K562 (cell line): ENCODE results near the gene SLC24A3. TPM values are rescaled to one million over a fixed set of nuclear protein-coding genes. Genes with fewer than 3 reads are reported as not detected.

Experiments
- ATAC-seq: fragments of 200-7000 bp; cut with Tn5 transposase; 3 replicates; pipeline ENCODE4 v1.9.1; 2020; ENCODE audit warnings: moderate library complexity
- BruUV-seq: library from RNA; stranded (reverse); fragments of 400-500 nt; replicated peaks from 2 replicates; lab custom pipeline; 2021; lab: Mats Ljungman, UMichigan
- CTCF ChIA-PET: fragments of 300-600 bp; formaldehyde crosslinking; extraction: SDS; loops from one replicate; lab custom pipeline; 2021; ENCODE audit warnings: low intra/inter-chr PET ratio; lab: Yijun Ruan, JAX
- POLR2A ChIA-PET: fragments of 300-600, 350-650 bp; sonication (Branson Sonifier 250); formaldehyde crosslinking; extraction: SDS; loops from one replicate; lab custom pipeline; 2021; ENCODE audit warnings: antibody characterized with exemption, inconsistent platforms; lab: Yijun Ruan, JAX
- DNase-seq, 4 experiments: peaks; one replicate each; pipeline versions ENCODE4 v3.0.0 to v3.0.0-alpha.2; 2011 to 2018; ENCODE audit warnings: low spot score in 3 of 4, mixed read lengths in 3 of 4; ENCODE audit errors: extremely low read depth in 1 of 4
- FAIRE-seq: peaks from 2 replicates; lab custom pipeline; 2011; peaks lifted over from hg19 to GRCh38; lab: Jason Lieb, UNC
- H2AFZ ChIP-seq: 2 replicates; pipeline ENCODE4 v1.6.0; 2011; ENCODE audit warnings: low read depth, low read length, control low read depth, inconsistent platforms
- H3K27ac ChIP-seq: fragments of 200-600 bp; 3 replicates; pipeline ENCODE4 v1.8.0; 2011; ENCODE audit warnings: low read depth, mild to moderate bottlenecking, control low read depth, inconsistent platforms, low read length, moderate library complexity, mixed read lengths; ENCODE audit errors: extremely low read depth
- H3K27me3 ChIP-seq, 2 experiments: fragments of 300-600 bp in 1 of 2; 2 replicates in 1 of 2; 3 replicates in 1 of 2; pipeline versions ENCODE4 v1.6.0 to v1.8.0; 2011; ENCODE audit warnings: inconsistent platforms in 2 of 2, low read length in 2 of 2, mild to moderate bottlenecking in 1 of 2, mixed read lengths in 1 of 2, moderate library complexity in 1 of 2; ENCODE audit not compliant: control insufficient read depth in 2 of 2, insufficient read depth in 2 of 2
- H3K36me3 ChIP-seq: fragments of 300-600 bp; 3 replicates; pipeline ENCODE4 v1.8.0; 2011; ENCODE audit warnings: mild to moderate bottlenecking, low read length, inconsistent platforms; ENCODE audit not compliant: control insufficient read depth, insufficient read depth
- H3K4me1 ChIP-seq, 2 experiments: fragments of 200-600 bp in 1 of 2; replicated peaks in 1 of 2; 2 replicates in 1 of 2; 3 replicates in 1 of 2; pipeline versions ENCODE4 v1.5.1 to v1.8.0; 2011; ENCODE audit warnings: inconsistent platforms in 2 of 2, low read length in 2 of 2, mild to moderate bottlenecking in 1 of 2, mixed read lengths in 1 of 2, moderate library complexity in 1 of 2; ENCODE audit not compliant: control insufficient read depth in 2 of 2, insufficient read depth in 2 of 2
- H3K4me2 ChIP-seq: 2 replicates; pipeline ENCODE4 v1.6.1; 2011; ENCODE audit warnings: low read length, control low read depth, inconsistent platforms, mixed read lengths; ENCODE audit not compliant: insufficient read depth
- H3K4me3 ChIP-seq: fragments of 200-600 bp; sonication (generic), shearing (Covaris generic); 2 replicates; pipeline ENCODE4 v1.5.1; 2016; ENCODE audit warnings: control low read depth, inconsistent platforms
- H3K79me2 ChIP-seq: fragments of 200-600 bp; 3 replicates; pipeline ENCODE4 v1.8.0; 2011; ENCODE audit warnings: low read length, inconsistent platforms; ENCODE audit not compliant: control insufficient read depth, insufficient read depth
- H3K9ac ChIP-seq, 2 experiments: 2 replicates each; pipeline versions ENCODE4 v1.6.0 to v1.6.1; 2011; ENCODE audit warnings: low read depth in 2 of 2, low read length in 2 of 2, control low read depth in 1 of 2, inconsistent platforms in 1 of 2, mild to moderate bottlenecking in 1 of 2, mixed read lengths in 1 of 2; ENCODE audit not compliant: insufficient read depth in 1 of 2
- H3K9me1 ChIP-seq: one replicate; pipeline ENCODE4 v1.6.0; 2011; ENCODE audit warnings: inconsistent platforms, mild to moderate bottlenecking, low read length, moderate library complexity; ENCODE audit not compliant: control insufficient read depth, insufficient read depth
- H3K9me3 ChIP-seq: replicated peaks from 2 replicates; pipeline ENCODE4 v1.5.1; 2011; ENCODE audit warnings: low read depth, low read length, inconsistent platforms; ENCODE audit not compliant: control insufficient read depth, insufficient read depth
- H4K20me1 ChIP-seq: replicated peaks from 2 replicates; pipeline ENCODE4 v1.6.1; 2011; ENCODE audit warnings: low read length, inconsistent platforms, mixed read lengths; ENCODE audit not compliant: control insufficient read depth, insufficient read depth
- HDGF ChIP-seq: fragments of 450-650 bp; IDR thresholded peaks from 2 replicates; pipeline ENCODE4 v1.6.1; 2016
- MCM5 ChIP-seq: fragments of 450-650 bp; IDR thresholded peaks from 2 replicates; pipeline ENCODE4 v1.6.1; 2016; ENCODE audit warnings: low read depth
- SMARCA5 ChIP-seq: fragments of 450-650 bp; IDR thresholded peaks from 2 replicates; pipeline ENCODE4 v1.6.1; 2016
- WGBS: fragments of 100-300 bp; shearing (Covaris generic); methylation state at CpG from one replicate; pipeline ENCODE4 v1.1.6; 2016; ENCODE audit warnings: low coverage, mixed read lengths; ENCODE audit not compliant: insufficient coverage; ENCODE audit errors: missing lambda C conversion rate; 5-methylcytosine and 5-hydroxymethylcytosine counted together
- in situ Hi-C: fragments of 300-500 bp; cut with MboI; formaldehyde crosslinking; loops from 4 replicates; pipeline ENCODE4 v1.15.0; 2018; ENCODE audit warnings: inconsistent platforms, mixed read lengths
- intact Hi-C: fragments of 100-400 bp; cut with micrococcal nuclease; formaldehyde crosslinking; loops from 2 replicates; pipeline ENCODE4 v1.14.2; 2022
- polyA plus RNA-seq, 8 experiments: library from polyadenylated mRNA; depleted of rRNA in 4 of 8; stranded (reverse) in 5 of 8; unstranded in 3 of 8; fragments of >200 nt; fragmentation: Nextera tagmentation in 2 of 8; fragmentation: Illumina TruSeq in 1 of 8; extraction: Ambion mirVana in 2 of 8; extraction: Trizol in 1 of 8; gene quantifications; 2 replicates each; pipeline versions ENCODE4 v1.2.1 to v1.2.3, GENCODE V29; 2011 to 2014; ENCODE audit warnings: inconsistent platforms in 1 of 8, missing spikeins in 1 of 8
- total RNA-seq, 7 experiments: library from RNA; depleted of rRNA in 6 of 7; stranded (reverse); fragments of >200 nt in 6 of 7; fragmentation: Illumina TruSeq in 2 of 7; extraction: Trizol in 2 of 7; gene quantifications; 2 replicates each; pipeline versions ENCODE4 v1.2.1 to v1.2.3, GENCODE V29; 2011 to 2021; ENCODE audit warnings: low replicate concordance in 1 of 7
- TF ChIP-seq, protein P1 (sequence below), 2 experiments: IDR thresholded peaks; 2 replicates each; pipeline ENCODE4 v1.6.1; 2012; ENCODE audit warnings: improper control_type of control experiment in 2 of 2, low read depth in 2 of 2, low read length in 2 of 2, borderline replicate concordance in 1 of 2

The SLC24A3 gene
- total and polyA plus RNA-seq, 9 of the 15 experiments (the other 6 are each of a cell fraction or from before 2014, with no cell fraction given) = not detected

DNA sequence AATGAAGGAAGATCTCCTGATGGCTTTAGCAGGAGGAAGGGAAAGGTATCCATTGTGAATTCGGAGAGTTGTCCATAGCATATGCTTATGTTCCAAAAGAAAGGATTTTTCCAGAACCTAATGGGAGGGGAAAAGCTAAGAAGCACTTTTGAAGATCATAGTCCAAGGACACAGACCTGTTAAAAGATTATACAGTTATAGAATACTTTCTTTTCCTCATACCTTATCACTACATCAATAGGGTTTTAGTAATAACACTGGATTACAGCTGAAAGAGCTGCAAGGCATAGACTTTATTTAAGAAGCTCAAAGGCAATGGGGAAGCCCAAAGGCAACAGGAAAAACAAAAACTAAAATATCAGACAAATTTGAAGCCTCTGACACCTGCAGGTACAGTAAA, 39.8 kb upstream of the SLC24A3 start:
- Histone ChIP-seq H3K4me2 (no peak overlapping the region), H3K9ac (no peak overlapping the region), H2AFZ (no peak overlapping the region), H3K4me1 (no peaks in the 10 kb centered on the region), H3K27ac (no peak overlapping the region), H4K20me1 (no peaks in the 10 kb centered on the region), H3K9me3 (no peaks in the 10 kb centered on the region), H3K79me2 (no peaks in the 10 kb centered on the region), H3K9me1 (no peaks in the 10 kb centered on the region), H3K36me3 (no peaks in the 10 kb centered on the region), H3K27me3 (no peaks in the 10 kb centered on the region), H3K4me3 (no peak overlapping the region)
- POLR2A ChIA-PET = no interaction called here
- in situ Hi-C loops = no loop called here
- FAIRE-seq = no peak
- intact Hi-C loops = no loop called here
- WGBS = 0% methylated on average over 1 of the region's 1 CpG
- no TSS peak for BruUV-seq
- no peak for ATAC-seq
- TF ChIP-seq MCM5 (no peak), HDGF (no peak), SMARCA5 (no peak)
- TF ChIP-seq, protein P1, sequence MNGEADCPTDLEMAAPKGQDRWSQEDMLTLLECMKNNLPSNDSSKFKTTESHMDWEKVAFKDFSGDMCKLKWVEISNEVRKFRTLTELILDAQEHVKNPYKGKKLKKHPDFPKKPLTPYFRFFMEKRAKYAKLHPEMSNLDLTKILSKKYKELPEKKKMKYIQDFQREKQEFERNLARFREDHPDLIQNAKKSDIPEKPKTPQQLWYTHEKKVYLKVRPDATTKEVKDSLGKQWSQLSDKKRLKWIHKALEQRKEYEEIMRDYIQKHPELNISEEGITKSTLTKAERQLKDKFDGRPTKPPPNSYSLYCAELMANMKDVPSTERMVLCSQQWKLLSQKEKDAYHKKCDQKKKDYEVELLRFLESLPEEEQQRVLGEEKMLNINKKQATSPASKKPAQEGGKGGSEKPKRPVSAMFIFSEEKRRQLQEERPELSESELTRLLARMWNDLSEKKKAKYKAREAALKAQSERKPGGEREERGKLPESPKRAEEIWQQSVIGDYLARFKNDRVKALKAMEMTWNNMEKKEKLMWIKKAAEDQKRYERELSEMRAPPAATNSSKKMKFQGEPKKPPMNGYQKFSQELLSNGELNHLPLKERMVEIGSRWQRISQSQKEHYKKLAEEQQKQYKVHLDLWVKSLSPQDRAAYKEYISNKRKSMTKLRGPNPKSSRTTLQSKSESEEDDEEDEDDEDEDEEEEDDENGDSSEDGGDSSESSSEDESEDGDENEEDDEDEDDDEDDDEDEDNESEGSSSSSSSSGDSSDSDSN (IDR thresholded peaks at IDR 0.05; ENCODE audit: borderline replicate concordance in 1 of 2, low read depth in 2 of 2, low read length in 2 of 2) = no peak
- CTCF ChIA-PET = no interaction called here
- DNase-seq = no peak
